OCI-LY3 (cell line): ENCODE data around the gene OBSCN.

ENCODE experiments used
- CTCF ChIP-seq: fragments of 200-600, 300-600 bp; sonication (generic); IDR thresholded peaks from 2 replicates; pipeline ENCODE4 v1.5.1; 2014; ENCODE audit warnings: antibody characterized with exemption, low read length, low read depth
- EZH2phosphoT487 ChIP-seq: fragments of 200-600 bp; shearing (Covaris generic); IDR thresholded peaks from 2 replicates; pipeline ENCODE4 v1.6.1; 2018; ENCODE audit warnings: antibody characterized with exemption, mixed run types, low read depth

- no peak for TF ChIP-seq CTCF
- no peak for TF ChIP-seq EZH2phosphoT487
These were observed 153.7 kb downstream of the OBSCN start for GRCh38 chr1:228361314-228362140.
